Fibroblast of villous mesenchyme (primary cell): ENCODE results near the gene PTPN22. TPM values are rescaled to one million over a fixed set of nuclear protein-coding genes. Genes with fewer than 3 reads are reported as not detected.

Experiments
- DNase-seq: peaks from one replicate; pipeline ENCODE4 v3.0.0-alpha.2; 2010; ENCODE audit warnings: low read depth
- H3K4me3 ChIP-seq: 2 replicates; pipeline ENCODE4 v1.5.1; 2011; ENCODE audit warnings: low read depth, mild to moderate bottlenecking, low read length
- total RNA-seq: library from RNA; depleted of rRNA; stranded (reverse); fragments of >200 nt; gene quantifications from 2 replicates; pipeline ENCODE4 v1.2.3, GENCODE V29; 2012
- TF ChIP-seq, protein P1 (sequence below): IDR thresholded peaks from 2 replicates; pipeline ENCODE4 v1.5.1; 2012; ENCODE audit warnings: low read depth, mild to moderate bottlenecking, low read length; ENCODE audit not compliant: insufficient read depth

PTPN22 gene
- total RNA-seq, 1 donor = 0.86 TPM

DNA sequence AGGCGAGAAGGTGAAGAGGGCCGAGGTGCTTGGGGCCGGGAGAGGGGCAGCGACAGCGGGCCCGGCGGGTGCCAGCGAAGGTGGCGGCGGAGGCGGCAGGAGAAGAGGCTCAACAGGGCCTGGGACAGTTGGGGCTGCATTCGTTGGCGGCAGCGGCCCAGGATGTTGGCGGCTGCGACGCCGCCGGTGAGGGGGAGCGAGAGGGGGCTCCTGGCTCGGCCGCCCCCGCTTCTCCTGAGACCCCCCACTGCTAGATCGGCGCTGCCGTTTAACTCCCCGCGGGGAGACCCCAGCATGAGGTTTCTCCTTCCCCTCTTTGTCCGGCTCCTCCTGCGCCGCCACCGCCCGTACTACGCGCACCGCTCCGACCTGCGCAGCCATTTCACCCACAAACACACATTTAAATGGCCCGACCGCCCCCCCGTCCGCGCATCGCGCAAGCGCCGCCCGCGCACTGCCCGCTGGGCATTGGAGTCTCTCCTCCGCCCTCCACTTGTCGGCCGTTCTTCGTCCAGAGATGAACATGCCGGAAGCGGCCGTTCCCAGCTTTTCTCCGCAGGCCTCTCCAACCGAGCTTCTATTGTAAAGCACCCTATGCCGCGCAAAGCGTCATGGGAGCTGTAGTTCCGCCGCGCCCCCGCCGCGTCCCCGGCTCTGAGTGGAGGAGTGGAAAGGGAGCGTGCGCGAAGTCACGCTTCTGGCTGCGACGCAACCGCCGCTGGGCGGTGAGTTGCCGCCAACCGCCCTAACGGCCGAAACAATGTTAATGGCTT, 59.4 kb downstream of the PTPN22 start, which contains the start of gene RSBN1:
Gene RSBN1 (minus strand): TSS at position 589 of the 773 bp plus-strand sequence. CDS start 64 bp downstream, at position 525.
- peak; percentile 99 for DNase-seq
- H3K4me3 ChIP-seq = peak within 1 kb of the TSS; percentile 90
- TF ChIP-seq, protein P1, sequence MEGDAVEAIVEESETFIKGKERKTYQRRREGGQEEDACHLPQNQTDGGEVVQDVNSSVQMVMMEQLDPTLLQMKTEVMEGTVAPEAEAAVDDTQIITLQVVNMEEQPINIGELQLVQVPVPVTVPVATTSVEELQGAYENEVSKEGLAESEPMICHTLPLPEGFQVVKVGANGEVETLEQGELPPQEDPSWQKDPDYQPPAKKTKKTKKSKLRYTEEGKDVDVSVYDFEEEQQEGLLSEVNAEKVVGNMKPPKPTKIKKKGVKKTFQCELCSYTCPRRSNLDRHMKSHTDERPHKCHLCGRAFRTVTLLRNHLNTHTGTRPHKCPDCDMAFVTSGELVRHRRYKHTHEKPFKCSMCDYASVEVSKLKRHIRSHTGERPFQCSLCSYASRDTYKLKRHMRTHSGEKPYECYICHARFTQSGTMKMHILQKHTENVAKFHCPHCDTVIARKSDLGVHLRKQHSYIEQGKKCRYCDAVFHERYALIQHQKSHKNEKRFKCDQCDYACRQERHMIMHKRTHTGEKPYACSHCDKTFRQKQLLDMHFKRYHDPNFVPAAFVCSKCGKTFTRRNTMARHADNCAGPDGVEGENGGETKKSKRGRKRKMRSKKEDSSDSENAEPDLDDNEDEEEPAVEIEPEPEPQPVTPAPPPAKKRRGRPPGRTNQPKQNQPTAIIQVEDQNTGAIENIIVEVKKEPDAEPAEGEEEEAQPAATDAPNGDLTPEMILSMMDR = no peak

DNA sequence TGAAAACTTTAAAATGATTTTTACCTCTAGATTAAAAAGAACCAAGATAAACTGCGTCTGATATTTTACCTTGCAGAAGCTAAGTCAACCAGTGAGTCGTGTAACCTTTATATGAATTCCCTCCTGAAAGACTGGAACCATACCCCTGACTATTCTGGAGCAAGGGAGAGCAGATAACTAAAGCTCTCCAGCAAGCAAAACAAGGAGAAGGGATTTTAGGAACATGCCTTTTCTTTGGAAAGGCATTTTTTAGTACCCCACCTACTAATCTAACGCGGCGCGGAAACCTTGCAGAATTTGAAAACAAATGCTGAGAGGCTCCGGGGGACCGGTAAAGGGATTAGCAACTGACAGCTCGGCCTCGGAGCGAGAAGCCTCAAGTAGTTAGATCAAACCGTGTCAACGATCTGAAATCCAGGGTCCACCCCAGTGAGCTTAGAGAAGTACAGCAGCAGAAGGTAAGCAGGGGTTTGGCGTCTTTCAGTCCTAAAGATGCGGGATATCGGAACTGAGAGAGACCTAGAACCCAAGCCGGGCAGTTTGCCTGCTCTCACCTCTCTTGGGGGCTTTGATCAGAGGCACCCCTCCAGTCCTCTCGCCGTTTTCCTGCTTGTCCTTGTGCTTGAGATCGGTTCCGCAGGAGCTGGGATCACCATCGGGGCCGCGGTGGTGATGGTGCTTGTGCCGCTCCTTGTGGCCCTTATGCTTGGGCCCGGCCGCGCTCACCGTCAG, 60.2 kb downstream of the PTPN22 start:
- peak overlapping the region; percentile 90 for H3K4me3 ChIP-seq
- peak; percentile 35 for DNase-seq
- TF ChIP-seq, protein P1 = no peak

DNA sequence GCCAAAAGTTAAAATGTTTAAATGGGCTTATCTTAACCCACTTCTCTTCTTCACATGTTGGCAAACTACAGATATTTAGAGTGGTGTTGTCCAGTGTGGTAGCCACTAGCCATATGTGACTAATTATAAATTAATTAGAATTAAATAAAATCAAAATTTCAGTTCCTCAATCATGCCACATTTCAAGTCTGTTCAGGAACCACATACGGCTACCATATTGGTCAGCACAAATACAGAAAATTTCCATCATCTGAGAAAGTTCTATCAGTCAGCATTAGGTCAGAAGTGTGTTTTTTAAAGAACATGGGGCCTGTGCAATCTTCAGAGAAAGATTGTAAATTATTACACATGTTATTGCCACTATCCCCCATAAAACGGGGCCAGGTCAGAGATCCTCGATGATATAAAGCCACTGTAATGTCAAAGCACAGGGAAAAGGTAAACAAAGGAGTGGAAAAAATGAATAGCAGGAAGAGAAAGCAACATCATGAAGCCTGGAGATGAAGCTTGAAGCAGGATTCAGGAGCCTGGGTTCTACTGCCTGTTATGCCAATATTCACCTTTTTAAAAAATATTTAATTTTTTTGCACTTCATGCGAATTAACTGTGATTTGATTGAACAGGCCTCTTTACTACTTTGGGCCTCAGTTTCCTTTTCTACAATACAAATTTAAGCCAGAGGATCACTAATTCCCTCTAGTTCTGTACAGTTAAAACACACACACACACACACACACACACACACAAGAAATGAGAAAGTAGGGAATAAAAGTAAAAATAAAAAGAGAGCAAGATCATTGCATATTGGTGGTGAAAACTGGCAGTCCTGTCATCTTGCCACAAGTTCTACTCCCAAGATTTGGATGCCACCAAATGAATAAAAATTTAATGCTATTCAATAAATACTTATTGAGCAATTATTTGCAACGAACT, 61.6 kb downstream of the PTPN22 start:
- TF ChIP-seq, protein P1 = no peak
- H3K4me3 ChIP-seq = peak overlapping the region; percentile 90
- DNase-seq = peak; percentile 95

DNA sequence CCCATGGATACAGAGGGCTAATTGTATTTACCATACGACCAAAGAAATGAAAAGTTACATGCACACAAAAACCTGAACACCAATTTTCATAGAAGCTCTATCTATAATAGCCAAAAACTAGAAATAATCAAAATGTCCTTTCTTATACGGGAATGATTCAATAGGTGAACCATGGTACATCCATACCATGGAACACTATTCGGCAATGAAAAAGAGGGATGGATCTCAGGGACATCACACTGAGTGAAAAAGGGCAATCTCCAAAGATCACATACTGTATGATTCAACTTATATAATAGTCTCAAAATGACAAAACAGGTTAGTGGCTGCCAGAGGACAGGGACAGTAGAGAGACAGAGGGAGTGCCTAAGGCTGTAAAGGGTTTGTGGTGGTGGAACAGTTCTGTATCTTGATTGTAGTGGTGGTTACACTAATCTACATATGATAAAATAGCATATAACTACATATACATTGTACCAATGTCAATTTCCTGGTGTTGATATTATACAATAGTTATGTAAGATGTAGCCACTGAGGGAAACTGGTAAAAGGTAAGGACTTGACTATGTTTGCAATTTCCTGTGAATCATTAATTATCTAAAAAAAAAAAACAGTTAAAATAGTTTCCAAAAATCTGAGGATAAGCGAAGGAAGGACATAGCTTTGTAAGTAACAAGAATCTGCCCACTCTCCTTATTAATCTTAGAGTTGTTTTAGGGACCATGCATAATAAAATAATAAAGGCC, 62.9 kb downstream of the PTPN22 start:
- no peak overlapping the region for H3K4me3 ChIP-seq
- DNase-seq = peak; percentile 1
- TF ChIP-seq, protein P1 = no peak

DNA sequence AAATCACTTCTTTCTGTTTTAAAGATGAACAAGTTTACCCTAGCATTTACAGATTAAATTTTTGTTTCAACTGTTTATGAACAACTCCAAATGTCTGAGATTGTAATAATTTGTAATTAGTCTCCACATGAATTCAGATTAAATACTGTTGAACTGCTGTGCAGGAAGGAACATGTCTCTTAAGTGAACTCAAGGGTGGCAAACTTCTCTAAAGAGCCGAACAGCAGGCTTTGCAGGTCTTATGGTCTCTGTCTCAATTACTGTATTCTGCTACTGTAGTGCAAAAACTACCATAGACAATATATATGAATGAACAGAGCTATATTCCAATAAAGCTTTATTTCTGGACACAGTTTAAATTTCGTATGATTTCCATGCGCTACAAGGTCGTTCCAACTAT, 65.9 kb downstream of the PTPN22 start:
- DNase-seq = no peak
- TF ChIP-seq, protein P1 = no peak
- H3K4me3 ChIP-seq = no peak overlapping the region

DNA sequence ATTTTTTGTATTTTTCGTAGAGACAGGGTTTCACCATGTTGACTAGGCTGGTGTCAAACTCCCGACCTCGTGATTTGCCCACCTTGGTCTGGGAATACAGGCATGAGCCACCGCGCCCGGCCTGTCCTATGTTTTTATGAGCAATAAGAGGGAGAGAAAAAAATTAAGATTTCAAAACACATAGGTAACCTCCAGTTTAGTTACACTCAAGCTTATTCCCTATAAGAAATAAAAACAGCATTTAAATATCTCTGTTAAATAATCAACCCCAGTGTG, 66.3 kb downstream of the PTPN22 start:
- TF ChIP-seq, protein P1 = no peak
- H3K4me3 ChIP-seq = no peak overlapping the region
- DNase-seq = no peak
